H9 (cell line): ENCODE data around the gene TMEM158. TPM values are rescaled to one million over a fixed set of nuclear protein-coding genes. Genes with fewer than 3 reads are reported as not detected.

Source experiments
- DNase-seq: peaks from one replicate; pipeline ENCODE4 v3.0.0-alpha.2; 2017
- H2AFZ ChIP-seq: one replicate; pipeline ENCODE4 v1.6.1; 2013; ENCODE audit warnings: mild to moderate bottlenecking, low read length, control low read depth, moderate library complexity
- H2AK5ac ChIP-seq: 2 replicates; pipeline ENCODE4 v1.6.1; 2013; ENCODE audit warnings: low read length, control low read depth, mixed read lengths; ENCODE audit not compliant: insufficient read length
- H2BK120ac ChIP-seq: one replicate; pipeline ENCODE4 v1.6.1; 2013; ENCODE audit warnings: low read depth, mild to moderate bottlenecking, low read length, control low read depth, inconsistent platforms; ENCODE audit not compliant: poor library complexity, severe bottlenecking
- H2BK12ac ChIP-seq: 2 replicates; pipeline ENCODE4 v1.6.1; 2013; ENCODE audit warnings: low read length, control low read depth, mixed read lengths, low read depth; ENCODE audit not compliant: insufficient read length
- H2BK15ac ChIP-seq: 2 replicates; pipeline ENCODE4 v1.6.1; 2013; ENCODE audit warnings: low read depth, low read length, control low read depth
- H2BK20ac ChIP-seq: one replicate; pipeline ENCODE4 v1.6.1; 2013; ENCODE audit warnings: low read depth, mild to moderate bottlenecking, low read length, control low read depth, inconsistent platforms; ENCODE audit not compliant: poor library complexity, severe bottlenecking
- H2BK5ac ChIP-seq: 2 replicates; pipeline ENCODE4 v1.6.1; 2013; ENCODE audit warnings: low read length, control low read depth, mixed read lengths; ENCODE audit not compliant: insufficient read length
- H3K14ac ChIP-seq: 2 replicates; pipeline ENCODE4 v1.6.1; 2013; ENCODE audit warnings: low read length, control low read depth; ENCODE audit not compliant: insufficient read depth
- H3K18ac ChIP-seq: 2 replicates; pipeline ENCODE4 v1.6.1; 2013; ENCODE audit warnings: low read depth, mild to moderate bottlenecking, mixed read lengths, low read length, control low read depth; ENCODE audit not compliant: insufficient read length
- H3K23ac ChIP-seq: 2 replicates; pipeline ENCODE4 v1.6.1; 2013; ENCODE audit warnings: low read length, control low read depth, mixed read lengths, low read depth; ENCODE audit not compliant: insufficient read length
- H3K23me2 ChIP-seq: 2 replicates; pipeline ENCODE4 v1.6.1; 2013; ENCODE audit warnings: low read depth, mild to moderate bottlenecking, mixed read lengths, low read length, control low read depth; ENCODE audit not compliant: insufficient read length, poor library complexity, severe bottlenecking
- H3K27ac ChIP-seq: 2 replicates; pipeline ENCODE4 v1.5.1; 2013; ENCODE audit warnings: low read length, control low read depth, mixed read lengths, low read depth; ENCODE audit not compliant: insufficient read length
- H3K27me3 ChIP-seq: 2 replicates; pipeline ENCODE4 v1.6.1; 2013; ENCODE audit warnings: low read length, control low read depth, inconsistent platforms; ENCODE audit not compliant: insufficient read depth
- H3K4ac ChIP-seq: 2 replicates; pipeline ENCODE4 v1.6.1; 2013; ENCODE audit warnings: low read depth, mild to moderate bottlenecking, control low read depth, inconsistent platforms, low read length, moderate library complexity
- H3K4me1 ChIP-seq: 2 replicates; pipeline ENCODE4 v1.6.1; 2013; ENCODE audit warnings: low read length, control low read depth, inconsistent platforms; ENCODE audit not compliant: insufficient read depth
- H3K4me2 ChIP-seq: 2 replicates; pipeline ENCODE4 v1.6.1; 2013; ENCODE audit warnings: low read length, control low read depth, mixed read lengths; ENCODE audit not compliant: insufficient read length, insufficient read depth
- H3K56ac ChIP-seq: 2 replicates; pipeline ENCODE4 v1.6.1; 2013; ENCODE audit warnings: low read depth, mild to moderate bottlenecking, mixed read lengths, low read length, control low read depth; ENCODE audit not compliant: insufficient read length
- H3K79me1 ChIP-seq: 2 replicates; pipeline ENCODE4 v1.6.1; 2013; ENCODE audit warnings: low read depth, mild to moderate bottlenecking, moderate library complexity, low read length, control low read depth, inconsistent platforms; ENCODE audit not compliant: insufficient read depth, poor library complexity, severe bottlenecking
- H3K79me2 ChIP-seq: 2 replicates; pipeline ENCODE4 v1.6.1; 2013; ENCODE audit warnings: low read length, control low read depth, inconsistent platforms; ENCODE audit not compliant: insufficient read depth
- H3K9ac ChIP-seq: 2 replicates; pipeline ENCODE4 v1.6.1; 2013; ENCODE audit warnings: low read length, control low read depth, mixed read lengths; ENCODE audit not compliant: insufficient read length; ENCODE audit errors: extremely low read depth
- H3K9me3 ChIP-seq: one replicate; pipeline ENCODE4 v1.6.1; 2013; ENCODE audit warnings: low read depth, low read length, inconsistent platforms; ENCODE audit not compliant: control insufficient read depth
- H3T11ph ChIP-seq: one replicate; pipeline ENCODE4 v1.6.1; 2013; ENCODE audit warnings: mild to moderate bottlenecking, low read length, control low read depth, inconsistent platforms
- H4K20me1 ChIP-seq: one replicate; pipeline ENCODE4 v1.6.1; 2013; ENCODE audit not compliant: control insufficient read depth, insufficient read length, insufficient read depth
- H4K5ac ChIP-seq: 2 replicates; pipeline ENCODE4 v1.6.1; 2013; ENCODE audit warnings: low read depth, mild to moderate bottlenecking, mixed read lengths, low read length, control low read depth; ENCODE audit not compliant: insufficient read length
- H4K8ac ChIP-seq: replicated peaks from 2 replicates; pipeline ENCODE4 v1.6.1; 2013; ENCODE audit warnings: low read length, control low read depth, mixed read lengths, low read depth; ENCODE audit not compliant: insufficient read length
- H4K91ac ChIP-seq: 2 replicates; pipeline ENCODE4 v1.6.1; 2013; ENCODE audit warnings: low read depth, mild to moderate bottlenecking, moderate library complexity, mixed read lengths, low read length, control low read depth; ENCODE audit not compliant: insufficient read length
- H3K27ac Mint-ChIP-seq, 3 experiments: 2 replicates in 2 of 3; 3 replicates in 1 of 3; pipeline ENCODE4 v1.8.0; 2020 to 2021; ENCODE audit warnings: mixed read lengths in 3 of 3, mild to moderate bottlenecking in 1 of 3, moderate library complexity in 1 of 3
- H3K27me3 Mint-ChIP-seq: 2 replicates; pipeline ENCODE4 v1.8.0; 2021; ENCODE audit warnings: low read depth, mild to moderate bottlenecking, moderate library complexity, mixed read lengths
- H3K36me3 Mint-ChIP-seq, 3 experiments: 2 replicates in 2 of 3; 3 replicates in 1 of 3; pipeline ENCODE4 v1.8.0; 2020 to 2021; ENCODE audit warnings: low read depth in 3 of 3, mixed read lengths in 3 of 3; ENCODE audit not compliant: insufficient read depth in 1 of 3
- H3K4me1 Mint-ChIP-seq, 2 experiments: 2 replicates each; pipeline ENCODE4 v1.8.0; 2020; ENCODE audit warnings: mixed read lengths in 2 of 2
- H3K4me3 Mint-ChIP-seq, 2 experiments: 2 replicates in 1 of 2; 3 replicates in 1 of 2; pipeline ENCODE4 v1.8.0; 2020 to 2021; ENCODE audit warnings: mild to moderate bottlenecking in 2 of 2, mixed read lengths in 2 of 2, moderate library complexity in 1 of 2
- H3K9me3 Mint-ChIP-seq, 2 experiments: 2 replicates in 1 of 2; 3 replicates in 1 of 2; pipeline ENCODE4 v1.8.0; 2020; ENCODE audit warnings: mild to moderate bottlenecking in 2 of 2, mixed read lengths in 2 of 2, moderate library complexity in 1 of 2
- CTCF ChIP-seq: fragments of 200-600 bp; sonication (generic); conservative IDR thresholded peaks from 3 replicates; pipeline ENCODE4 v1.8.0; 2021; ENCODE audit warnings: antibody characterized with exemption, mild to moderate bottlenecking
- WGBS: extraction: QIAGEN DNeasy Blood & Tissue Kit; methylation state at CpG from one replicate; pipeline ENCODE4 v1.1.7; 2013; ENCODE audit warnings: missing lambda C conversion rate, low lambda C conversion rate, mixed read lengths; ENCODE audit not compliant: insufficient read length; ENCODE audit errors: extremely low coverage; 5-methylcytosine and 5-hydroxymethylcytosine counted together
- total RNA-seq: library from RNA; stranded (reverse); gene quantifications from 2 replicates; pipeline ENCODE4 v1.2.1, GENCODE V29; 2021

TMEM158 gene
- total RNA-seq, 1 experiment from 2014 or later, result 29.1 TPM

- Histone ChIP-seq H3K23ac (no peak overlapping the region), H3K4me1 (no peaks in the 10 kb centered on the region), H3K4me2 (no peak overlapping the region), H3K79me2 (no peaks in the 10 kb centered on the region), H2BK15ac (no peak overlapping the region), H3T11ph (no peak overlapping the region), H2BK12ac (no peak overlapping the region), H4K8ac (no peak overlapping the region), H3K23me2 (no peaks in the 10 kb centered on the region), H3K27ac (no peak overlapping the region), H2AK5ac (no peak overlapping the region), H3K27me3 (no peaks in the 10 kb centered on the region), H3K56ac (no peak overlapping the region), H4K5ac (no peak overlapping the region), H3K18ac (no peak overlapping the region), H3K4ac (no peak overlapping the region), H4K91ac (no peak overlapping the region), H2BK120ac (no peak overlapping the region), H3K79me1 (no peaks in the 10 kb centered on the region), H2AFZ (no peak overlapping the region), H3K14ac (no peak overlapping the region), H2BK20ac (no peak overlapping the region), H3K9me3 (no peaks in the 10 kb centered on the region), H2BK5ac (no peak overlapping the region), H3K9ac (no peak overlapping the region), H4K20me1 (no peaks in the 10 kb centered on the region)
- no peak overlapping the region for H3K4me3 Mint-ChIP-seq
- no CpG with 5 or more reads among the region's 2 CpGs for WGBS
- no peak overlapping the region for H3K27ac Mint-ChIP-seq
- peaks cover under 1% of the 10 kb centered on the region; the same call in 1 of the 2 replicates for H3K27me3 Mint-ChIP-seq
- no peaks in the 10 kb centered on the region for H3K9me3 Mint-ChIP-seq
- no peak for TF ChIP-seq CTCF
- H3K4me1 Mint-ChIP-seq, result peaks cover 11% of the 10 kb centered on the region in 2 experiments
- no peaks in the 10 kb centered on the region for H3K36me3 Mint-ChIP-seq
- DNase-seq, result no peak
Observed at GRCh38 chr3:45267097-45267496, 41.0 kb upstream of the TMEM158 start.
